ENCODE results near the gene TMEM126A.
"Not testable (repeated sequence)": the region's sequence is repeated elsewhere in the genome, so short reads cannot be mapped to it uniquely, and the experiment has no call there.

TMEM126A gene

GRCh38 chr11:85661972-85662664 is 14.4 kb downstream of the TMEM126A start:
- FAIRE-seq, result no peak

- no peak for FAIRE-seq
Measured at GRCh38 chr11:85663080-85663752, 15.4 kb downstream of the TMEM126A start.

DNA sequence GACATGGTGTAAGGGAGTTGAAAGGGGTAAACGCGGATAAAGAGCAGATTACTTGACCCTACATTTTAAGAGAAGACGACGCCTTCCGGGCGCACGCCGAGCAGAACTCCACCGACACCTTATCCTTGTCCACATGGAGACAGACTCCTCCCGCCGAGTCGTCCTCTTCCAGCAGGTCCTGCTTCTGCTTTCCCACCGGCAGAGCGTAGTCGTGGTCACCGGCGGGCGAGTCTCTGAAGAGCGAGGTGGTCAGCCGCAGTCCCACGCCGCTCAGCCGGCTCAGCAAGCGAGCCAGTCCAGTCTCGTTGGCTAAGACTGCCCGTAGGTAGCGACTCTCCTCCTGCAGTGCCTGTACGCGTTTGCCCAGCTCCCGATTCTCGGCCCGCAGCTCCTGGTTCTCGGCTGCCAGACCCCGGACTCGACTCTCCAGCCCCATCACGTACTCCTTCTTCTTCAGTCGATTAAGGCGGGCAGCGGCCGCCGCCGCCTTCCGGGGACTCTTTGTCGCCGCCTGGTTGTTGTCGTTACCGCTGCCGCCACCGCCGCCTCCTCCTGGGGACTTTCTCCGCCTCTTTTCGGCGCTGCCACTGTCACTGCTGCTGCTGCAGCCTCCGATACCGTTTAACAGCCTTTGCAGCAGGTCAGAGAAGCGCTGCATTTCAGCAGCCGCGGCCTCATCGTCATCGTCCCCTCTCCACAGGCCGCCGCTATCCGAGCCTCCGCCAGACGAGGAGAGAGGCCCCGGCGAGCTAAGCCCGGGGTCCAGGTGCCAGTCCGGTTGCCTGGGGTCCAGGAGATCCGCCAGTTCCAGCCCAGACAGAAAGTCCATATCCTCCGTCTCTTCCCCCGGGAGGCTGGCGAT is 16.2 kb downstream of the TMEM126A start:
- no peak for FAIRE-seq

DNA sequence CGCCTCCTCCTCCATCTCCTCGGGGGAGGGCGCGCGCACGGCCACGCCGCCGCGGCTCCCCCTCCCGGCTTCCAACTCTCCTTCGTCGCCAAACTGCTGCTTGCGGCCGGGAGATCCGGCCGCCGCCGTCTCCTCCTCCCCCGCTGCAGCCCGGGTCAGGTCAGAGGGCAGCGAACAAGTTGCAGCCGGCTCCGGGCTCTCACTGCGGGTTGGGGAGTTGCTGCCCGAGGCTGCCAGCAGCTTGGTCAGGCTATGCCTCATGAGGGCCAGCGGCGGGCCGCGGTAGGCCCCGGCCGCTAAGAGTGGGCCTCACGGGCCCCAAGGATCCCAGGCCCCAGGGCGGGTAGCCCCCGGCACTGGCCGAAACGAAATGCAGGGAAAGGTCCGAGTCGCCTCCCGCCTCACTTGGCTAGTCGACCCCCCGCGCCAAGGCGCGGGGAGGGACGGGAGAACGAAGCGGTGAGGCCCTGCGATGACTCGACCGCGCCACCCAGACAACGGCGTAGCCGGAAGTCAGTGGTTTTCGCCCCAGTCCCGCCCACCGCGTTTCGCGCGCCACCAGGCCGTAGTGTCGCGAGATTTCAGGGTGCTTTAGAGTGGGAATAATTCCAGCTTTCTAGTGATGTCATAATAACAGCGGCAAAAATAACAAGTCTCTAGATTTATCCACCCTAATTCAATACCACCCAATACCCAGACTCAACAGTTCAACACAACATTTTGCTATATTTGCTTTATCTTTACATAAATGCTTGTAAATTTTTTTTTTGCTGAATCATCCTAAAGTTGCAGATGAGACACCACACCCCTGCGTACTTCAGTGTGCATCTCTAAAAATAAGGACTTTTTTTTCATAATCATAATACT is 17.1 kb downstream of the TMEM126A start, which contains the start of gene CREBZF:
CREBZF (minus strand) TSS at position 515 of the 867 bp plus-strand sequence; CDS start at position 261, 254 bp downstream.
- no peak for FAIRE-seq

GRCh38 chr11:85665733-85666132 is 18.0 kb downstream of the TMEM126A start:
- FAIRE-seq, result no peak

DNA sequence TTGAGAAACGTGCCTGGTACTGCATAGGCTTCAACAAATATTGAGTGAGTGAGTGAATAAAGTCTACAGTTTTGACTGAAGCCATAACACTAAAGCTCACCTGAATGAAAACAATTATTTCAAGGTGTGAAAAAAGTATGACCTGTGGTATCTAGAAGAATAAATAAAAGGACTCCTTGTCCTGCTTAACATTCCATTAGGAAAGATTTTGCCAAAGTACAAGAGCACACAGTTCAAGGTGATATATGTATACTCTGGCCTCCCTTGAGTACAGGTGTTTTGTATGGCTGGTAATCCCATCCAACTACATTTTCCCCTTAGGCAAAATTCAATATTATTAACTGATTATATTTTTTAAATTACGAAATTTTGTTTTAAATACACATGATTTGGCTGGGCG is 18.9 kb downstream of the TMEM126A start:
- FAIRE-seq, result no peak

- FAIRE-seq, result no peak
Measured at GRCh38 chr11:85668157-85668556, 20.4 kb downstream of the TMEM126A start.

DNA sequence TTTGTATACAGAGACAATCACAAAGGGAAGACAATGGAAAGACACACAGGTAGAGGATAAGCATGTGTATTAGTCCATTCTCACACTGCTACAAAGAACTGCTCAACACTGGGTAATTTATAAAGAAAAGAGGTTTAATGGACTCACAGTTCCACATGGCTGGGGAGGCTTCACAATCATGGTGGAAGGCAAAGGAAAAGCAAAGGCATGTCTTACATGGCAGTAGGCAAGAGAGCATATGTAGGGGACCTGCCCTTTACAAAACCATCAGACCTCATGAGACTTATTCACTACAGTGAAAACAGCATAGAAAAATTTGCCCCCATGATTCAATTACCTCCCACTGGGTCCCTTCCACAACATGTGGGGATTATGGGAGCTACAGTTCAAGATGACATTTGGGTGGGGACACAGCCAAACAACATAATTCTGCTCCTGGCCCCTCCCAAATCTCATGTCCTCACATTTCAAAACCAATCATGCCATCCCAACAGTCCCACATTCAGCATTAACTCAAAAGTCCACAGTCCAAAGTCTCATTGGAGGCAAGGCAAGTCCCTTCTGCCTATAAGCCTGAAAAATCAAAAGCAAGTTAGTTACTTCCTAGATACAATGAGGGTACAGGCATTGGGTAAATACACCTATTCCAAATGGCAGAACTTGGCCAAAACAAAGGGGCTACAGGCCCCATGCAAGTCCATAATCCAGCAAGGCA is 23.3 kb downstream of the TMEM126A start:
- not testable (repeated sequence) for FAIRE-seq

DNA sequence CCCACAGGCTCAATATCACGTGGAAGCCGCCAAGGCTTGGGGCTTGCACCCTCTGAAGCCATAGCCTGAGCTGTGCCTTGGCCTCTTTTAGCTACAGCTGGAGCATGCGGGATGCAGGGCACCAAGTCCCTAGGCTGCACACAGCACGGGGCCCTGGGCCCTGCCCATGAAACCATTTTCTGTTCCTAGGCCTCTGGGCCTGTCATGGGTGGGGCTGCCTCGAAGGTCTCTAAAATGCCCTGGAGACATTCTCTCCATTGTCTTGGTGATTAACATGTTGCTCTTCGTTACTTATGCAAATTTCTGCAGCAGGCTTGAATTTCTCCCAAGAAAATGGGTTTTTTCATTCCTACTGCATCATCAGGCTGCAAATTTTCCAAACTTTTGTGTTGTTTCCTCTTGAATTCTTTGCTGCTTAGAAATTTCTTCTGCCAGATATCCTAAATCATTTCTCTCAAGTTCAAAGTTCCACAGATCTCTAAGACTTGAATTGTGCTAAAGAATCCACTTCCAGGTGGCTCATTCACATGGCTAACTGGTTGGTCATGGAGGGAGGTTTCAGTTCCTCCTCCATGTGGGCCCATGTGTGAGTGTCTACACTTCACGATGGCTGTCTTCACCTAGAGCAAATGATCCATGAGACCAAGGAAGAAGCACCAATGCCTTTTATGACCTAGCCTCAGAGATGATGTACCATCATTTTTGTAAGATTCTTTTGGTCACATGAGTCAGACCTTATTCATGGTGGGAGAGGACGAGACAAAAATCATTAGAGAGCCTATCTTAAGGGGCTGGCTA is 24.5 kb downstream of the TMEM126A start:
- FAIRE-seq, result no peak

DNA sequence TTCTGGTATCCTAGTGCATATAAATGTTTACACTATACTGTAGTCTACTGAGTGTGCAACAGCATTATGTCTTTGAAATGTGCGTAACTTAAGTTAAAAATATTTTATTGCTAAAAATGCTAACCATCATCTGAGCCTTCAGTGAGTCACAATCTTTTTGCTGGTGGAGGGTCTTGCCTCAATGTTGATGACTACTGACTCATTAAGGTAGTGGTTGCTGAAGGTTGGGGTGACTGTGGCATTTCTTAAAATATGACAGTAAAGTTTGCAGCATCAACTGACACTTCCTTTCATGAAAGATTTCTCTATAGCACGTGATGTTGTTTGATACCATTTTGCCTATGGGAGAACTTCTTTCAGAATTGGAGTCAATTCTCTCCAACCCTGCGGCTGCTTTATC is 25.6 kb downstream of the TMEM126A start:
- FAIRE-seq, result no peak

GRCh38 chr11:85679576-85679975 is 31.8 kb downstream of the TMEM126A start:
- no peak for FAIRE-seq

DNA sequence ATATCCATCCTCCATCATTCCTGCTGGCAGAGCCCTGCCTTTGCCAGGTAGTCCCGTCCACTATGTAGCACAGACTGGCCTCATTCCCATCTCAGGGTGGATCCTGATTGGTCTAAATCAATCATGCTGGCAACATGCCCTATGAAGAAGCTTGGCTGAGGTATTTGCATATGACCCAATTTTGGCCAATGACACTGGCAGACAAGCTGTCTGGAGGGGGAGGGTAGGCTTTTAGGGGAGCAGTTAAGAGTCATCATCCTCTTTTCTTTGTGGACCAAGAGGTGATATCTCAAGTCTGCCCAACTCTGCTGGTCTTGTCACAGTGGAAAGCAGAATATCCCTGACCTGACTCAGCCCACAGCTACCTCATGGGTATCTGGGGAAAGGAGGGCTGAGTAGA is 33.1 kb downstream of the TMEM126A start:
- no peak for FAIRE-seq

- FAIRE-seq, result no peak
Measured at GRCh38 chr11:85682330-85683305, 34.9 kb downstream of the TMEM126A start.

GRCh38 chr11:85685125-85685819 is 37.5 kb downstream of the TMEM126A start:
- no peak for FAIRE-seq

DNA sequence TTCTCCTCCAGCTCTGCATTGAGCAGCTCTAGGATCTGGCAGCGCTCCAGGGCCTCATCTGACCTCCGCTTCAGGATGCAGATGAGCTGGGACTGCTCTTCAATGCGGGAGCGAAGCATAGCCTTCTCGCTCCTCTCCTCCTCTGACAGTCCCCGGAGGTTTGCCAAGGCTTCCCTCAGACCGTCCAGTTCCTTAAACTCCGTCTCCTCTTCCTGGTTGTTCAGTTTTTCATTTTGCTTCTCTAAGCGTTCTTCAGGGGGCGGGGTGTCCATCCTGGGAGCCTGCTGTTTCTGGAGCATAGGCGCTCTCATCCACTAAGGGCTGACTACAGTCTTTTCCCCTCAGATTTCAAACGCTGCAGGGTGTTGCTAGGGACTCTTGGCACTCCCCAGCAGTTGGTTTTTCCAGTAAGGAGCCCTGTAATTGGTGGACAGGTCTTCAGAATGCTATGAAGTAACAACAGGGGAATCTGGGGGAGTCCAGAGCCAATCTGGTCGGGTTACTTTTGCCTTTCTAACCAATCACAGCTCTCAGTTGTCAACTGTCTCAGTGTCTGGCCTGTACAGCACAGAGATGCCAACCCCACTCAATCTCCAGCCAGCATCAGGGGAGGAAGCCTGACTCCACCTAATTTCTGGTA is 38.2 kb downstream of the TMEM126A start, which contains the start of gene CCDC89:
CCDC89 (minus strand) TSS at position 376 of the 640 bp plus-strand sequence; CDS start at position 311, 65 bp downstream.
- FAIRE-seq, result no peak

DNA sequence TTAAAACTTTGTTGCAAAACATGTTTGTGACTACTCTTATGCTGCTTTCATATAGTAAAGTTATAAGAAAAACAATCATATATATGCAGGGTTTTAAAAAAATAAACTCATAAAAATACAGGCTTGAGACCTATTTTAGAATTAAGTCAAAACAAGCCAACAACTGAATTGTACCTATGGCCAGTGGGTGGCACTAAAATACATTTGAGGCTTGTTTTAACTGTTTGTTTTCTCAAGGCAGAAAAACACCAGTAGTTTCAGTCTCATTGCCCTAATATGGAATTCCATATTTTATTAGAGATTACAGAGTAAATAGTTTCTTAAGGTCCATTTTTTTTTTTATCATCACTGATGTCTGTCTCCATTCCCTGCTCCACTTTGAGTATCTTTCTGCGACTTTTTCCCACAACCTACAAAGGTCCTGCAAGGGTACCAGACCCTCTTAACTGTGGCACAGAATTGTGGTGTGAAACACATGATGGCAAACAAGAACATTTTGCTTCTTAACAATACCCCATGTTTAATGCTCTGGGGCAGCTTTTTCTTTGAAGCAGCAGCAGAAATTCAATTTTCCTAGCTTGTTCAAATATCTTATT is 46.7 kb downstream of the TMEM126A start:
- FAIRE-seq, result no peak

DNA sequence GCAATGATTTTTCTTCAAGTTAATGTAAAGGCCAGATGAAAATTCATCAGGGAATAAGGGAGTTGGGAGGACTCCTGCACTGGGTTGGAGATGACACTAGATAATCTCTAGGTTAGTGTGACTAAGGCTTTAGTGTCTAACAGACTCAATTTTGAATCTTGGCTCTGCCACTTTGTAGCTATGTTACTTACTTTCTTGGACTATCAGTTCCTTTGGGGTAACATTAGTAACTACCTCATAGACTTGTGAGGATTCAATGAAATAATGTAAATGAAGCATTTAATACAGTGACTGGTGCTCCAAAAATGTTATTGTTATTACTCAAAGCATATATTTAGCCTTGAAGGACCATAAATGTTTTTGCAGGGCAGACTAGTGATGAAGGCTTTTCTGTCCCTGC is 47.8 kb downstream of the TMEM126A start:
- no peak for FAIRE-seq

GRCh38 chr11:85697747-85698146 is 50.0 kb downstream of the TMEM126A start:
- FAIRE-seq, result no peak

Measured in colon (tissue), 2 donors.